DMS79 (cell line): Measurements from ENCODE around the gene GLT6D1.
"Not testable (repeated sequence)": the region's sequence is repeated elsewhere in the genome, so short reads cannot be mapped to it uniquely, and the experiment has no call there.

Source experiments
- DNase-seq: peaks from one replicate; lab custom pipeline; 2025; lab: John Stamatoyannopoulos, UW

Gene GLT6D1, protein sequence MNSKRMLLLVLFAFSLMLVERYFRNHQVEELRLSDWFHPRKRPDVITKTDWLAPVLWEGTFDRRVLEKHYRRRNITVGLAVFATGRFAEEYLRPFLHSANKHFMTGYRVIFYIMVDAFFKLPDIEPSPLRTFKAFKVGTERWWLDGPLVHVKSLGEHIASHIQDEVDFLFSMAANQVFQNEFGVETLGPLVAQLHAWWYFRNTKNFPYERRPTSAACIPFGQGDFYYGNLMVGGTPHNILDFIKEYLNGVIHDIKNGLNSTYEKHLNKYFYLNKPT

DNA sequence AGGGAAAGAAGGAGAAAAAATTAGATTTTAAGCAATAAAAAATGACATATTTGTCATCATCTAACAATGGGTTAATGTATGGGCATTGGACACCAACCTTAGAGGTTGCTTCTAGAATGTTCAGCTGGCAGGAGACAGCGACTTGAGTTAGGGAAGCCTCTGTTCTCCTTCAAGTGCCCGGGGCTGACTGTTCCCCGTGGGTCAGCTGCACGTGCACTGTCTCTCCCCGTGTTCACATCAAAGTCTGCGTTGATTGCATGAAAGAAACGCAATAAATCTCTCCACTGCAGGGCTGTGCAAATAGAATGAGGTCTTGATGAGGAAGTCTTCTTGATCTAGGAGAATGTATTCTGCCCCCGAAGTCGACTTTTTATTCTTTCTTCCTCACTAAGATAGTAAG is at the start of gene GLT6D1:
Gene GLT6D1 (minus strand): TSS at position 345 of the 400 bp plus-strand sequence. CDS start 353 bp downstream, outside the sequence.
- no peak for DNase-seq

DNA sequence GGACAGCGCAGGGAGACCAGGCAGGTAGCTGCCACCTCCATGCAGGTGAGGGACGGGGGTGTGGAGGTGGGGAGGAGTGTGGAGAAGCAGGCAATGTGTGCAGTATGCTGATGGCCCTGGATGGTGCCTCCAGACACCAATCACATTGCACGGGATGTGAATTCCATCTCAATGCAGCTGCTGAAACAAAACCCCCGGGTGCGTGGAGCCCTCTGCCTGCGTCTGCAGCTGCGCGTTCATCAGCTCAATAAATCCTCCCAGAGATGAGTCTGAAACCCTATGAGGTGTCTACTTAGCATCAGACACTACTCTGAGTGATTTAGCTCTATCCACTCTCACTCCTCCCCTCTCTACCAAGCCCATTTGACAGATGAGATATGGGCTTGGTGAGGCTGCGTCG is 49.7 kb upstream of the GLT6D1 start:
- DNase-seq = no peak

DNA sequence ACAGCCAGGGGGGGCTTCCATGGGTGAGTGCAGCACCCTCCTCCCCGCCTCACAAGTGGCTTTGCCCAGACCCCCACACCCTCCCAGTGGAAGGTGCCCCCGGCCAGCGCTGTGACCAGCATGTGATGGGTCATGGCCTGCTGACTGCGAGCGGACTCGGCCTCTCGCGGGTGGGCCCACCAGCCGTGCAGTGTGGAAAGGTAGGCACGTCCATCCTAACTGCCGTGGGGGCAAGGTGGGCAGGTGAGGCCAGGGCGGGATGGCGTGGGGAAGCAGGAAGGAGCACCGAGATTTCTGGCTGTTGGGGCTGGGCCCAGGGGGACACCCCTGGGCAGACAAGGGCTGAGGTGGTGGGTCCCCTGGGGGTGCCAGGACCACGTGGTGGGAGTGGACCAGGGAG is 47.9 kb upstream of the GLT6D1 start:
- no peak for DNase-seq

DNA sequence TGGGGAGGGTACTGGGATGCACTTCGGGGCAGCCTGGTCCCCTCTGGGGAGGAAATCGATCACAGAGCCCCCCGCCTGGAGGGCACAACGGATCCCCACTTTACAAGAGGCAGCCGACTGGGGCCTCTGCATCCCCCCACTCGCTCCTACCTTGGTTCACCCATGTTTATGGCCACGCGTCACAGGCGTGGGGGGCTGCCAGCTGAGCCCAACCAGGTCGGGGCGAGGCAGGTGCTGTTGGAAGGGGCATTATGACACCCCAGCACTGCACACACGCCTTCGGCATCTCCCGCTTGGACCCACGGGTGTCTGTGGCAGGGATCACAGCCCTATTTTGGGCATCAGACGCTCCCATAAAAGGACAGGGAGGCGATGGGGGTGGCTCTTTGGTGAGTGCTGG is 45.4 kb upstream of the GLT6D1 start:
- DNase-seq = no peak

DNA sequence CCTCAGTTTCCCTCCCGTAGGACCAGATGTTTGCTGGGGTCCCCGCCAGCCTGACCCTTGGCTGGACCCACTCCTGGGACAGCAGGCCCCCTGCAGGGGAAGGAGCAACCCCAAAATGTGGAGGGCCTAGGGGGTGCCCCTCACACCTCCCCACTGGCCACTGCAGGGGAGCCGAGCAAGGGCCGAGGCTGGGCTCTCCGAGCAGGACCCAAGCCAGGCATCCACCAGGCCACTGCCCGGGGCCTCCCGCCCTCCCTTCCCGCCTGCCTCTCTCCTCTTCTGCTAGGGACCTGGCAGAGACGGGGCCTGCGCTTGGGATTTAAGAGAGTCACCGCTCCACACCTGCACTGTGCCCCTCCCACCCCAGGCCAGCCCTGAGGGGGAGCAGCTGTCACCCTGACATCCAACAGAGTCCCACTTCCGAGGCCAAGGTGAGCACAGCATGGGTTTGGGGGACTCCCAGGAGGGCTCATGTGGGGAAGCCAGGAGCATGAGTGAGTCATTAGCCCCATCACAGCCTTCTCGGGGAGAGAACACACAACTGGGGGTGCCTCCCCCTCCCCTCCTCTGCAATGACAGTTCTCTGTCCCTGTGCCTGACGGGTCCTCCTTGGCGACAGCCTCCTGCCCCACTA is 44.2 kb upstream of the GLT6D1 start:
- no peak for DNase-seq

DNA sequence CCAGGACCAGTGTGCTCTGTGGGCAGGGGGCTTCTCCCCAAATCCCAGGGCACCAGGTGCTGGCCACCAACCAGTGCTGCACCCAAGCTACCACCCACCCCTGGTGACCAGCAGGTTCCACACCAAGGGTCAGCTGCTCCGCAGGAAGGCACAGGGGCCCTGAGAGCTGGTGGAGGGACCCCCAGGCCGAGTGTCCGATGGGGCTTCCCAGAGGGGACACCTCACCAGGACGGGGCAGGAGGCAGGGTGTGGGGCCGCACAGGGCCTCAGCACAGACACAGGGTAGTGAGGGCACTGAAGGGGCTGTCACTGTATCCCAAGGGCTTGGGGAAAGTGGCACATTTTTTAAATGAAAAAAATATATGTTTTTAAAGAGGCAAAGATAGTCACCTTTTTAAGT is 41.8 kb upstream of the GLT6D1 start:
- DNase-seq = no peak

DNA sequence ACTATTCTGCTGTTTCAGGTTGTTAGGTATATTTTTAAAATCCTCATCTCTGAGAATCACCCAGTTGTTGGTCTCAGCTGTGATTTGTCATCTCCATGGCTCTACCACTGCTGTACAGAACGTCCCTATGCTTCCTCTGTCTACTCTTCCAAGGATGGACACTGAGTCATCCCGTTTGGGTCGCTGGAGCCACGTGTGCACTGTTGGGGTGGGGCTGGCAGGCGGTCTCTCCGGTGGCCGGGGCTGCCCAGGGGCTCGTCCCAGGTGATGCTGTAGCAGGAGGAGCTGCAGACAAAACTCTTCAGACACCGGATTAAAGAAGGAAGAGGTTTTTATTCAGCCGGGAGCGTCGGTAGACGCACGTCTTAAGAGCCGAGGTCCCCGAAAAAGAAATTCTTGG is 40.7 kb upstream of the GLT6D1 start:
- no peak for DNase-seq

DNA sequence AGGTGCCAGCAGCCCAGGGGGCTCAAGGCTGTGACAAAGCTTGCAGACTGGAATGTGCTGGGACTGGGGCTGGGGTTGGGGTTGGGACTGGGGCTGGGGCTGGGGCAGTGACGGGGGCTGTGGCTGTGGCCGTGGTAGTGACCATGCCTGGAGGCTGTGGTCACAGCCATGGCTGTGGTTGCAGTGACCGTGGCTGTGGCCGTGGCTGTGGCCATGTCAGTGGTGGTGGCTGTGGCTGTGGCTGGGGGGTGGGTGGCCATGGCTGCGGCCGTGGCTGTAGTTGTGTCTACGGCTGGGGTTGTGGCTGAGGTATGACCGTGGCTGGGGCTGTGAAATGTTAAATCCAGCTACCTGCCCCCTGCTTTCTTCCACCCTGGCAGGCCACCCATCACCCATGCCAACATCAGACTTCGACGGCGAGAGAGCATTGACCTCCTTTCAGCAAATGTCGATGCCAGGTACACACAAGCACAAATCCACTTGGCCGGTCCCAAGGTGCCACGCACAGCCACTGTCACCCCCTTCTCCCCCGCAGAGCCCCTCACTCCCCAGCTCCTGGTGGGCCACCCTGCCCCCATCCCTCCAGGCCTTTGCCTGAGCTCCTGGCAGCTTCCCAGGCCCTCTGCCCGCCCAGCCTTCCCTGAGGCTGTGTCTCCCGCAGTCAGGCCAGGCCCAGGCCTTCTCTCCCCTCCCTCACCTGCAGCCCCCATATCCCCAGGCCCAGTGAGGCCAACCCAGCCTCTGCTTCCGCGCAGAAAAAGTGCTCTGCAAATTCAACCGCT is 39.1 kb upstream of the GLT6D1 start:
- no peak for DNase-seq

DNA sequence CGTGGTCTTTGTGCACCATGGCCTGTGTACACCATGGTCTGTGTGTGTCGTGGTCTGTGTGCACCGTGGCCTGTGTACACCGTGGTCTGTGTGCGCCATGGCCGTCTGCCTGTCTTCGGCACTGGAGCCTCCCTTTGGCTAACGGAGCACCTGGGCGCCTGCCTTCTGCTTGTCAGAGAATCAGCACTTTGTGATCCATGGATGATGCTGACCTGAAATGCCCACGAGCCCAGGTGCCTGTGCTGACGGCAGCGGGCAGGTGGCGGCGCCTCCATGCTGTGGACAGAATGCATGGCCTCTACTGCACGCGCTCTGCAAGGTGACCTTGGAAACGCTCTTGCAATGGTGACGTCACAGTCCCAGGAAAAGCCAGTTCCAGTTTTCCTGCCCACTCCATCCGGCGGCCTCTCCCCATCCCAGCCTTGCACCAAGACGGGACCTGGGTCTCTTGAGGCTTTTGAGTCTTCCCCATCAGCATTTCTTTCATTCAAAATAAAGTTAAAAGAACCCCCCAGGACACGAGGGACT is 38.4 kb upstream of the GLT6D1 start:
- DNase-seq = no peak

DNA sequence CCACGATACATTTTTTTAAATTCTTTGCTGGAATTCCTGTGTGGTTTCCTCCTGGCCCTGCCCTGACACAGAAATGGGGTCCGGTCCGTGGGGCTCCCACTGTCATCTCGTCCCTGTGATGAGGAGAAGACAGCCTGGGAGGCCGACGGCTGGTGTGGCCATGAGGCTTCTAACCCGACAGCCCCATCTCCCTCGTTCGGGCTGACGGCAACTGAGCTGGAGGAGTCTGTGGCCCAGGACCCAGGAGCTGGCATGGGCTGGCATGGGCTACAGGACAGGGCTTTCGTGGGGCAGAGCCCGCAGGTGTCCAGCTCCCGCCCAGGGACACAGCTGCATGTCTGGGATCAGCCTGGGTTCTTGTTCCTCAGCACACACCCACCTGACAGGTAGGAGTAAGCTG is 37.6 kb upstream of the GLT6D1 start:
- DNase-seq = no peak

DNA sequence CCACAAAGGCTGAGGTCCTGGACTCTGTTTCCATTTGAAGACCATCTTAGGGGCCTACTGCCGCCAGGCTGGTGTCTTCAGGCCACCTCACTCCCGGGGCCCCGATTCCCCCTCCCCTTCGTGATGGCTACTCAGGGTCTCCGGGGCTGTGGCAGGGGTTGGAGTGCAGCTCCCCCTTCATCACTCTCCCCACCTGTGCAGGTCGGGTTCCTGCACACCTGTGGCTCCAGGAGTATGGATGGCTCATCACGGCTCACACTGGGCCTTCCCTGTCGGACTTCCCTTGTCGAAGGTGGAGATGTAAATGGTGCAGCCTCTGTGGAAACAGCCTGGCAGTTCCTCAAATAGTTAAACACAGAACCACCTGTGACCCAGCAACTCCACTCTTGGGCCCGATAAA is 35.6 kb upstream of the GLT6D1 start:
- no peak for DNase-seq

DNA sequence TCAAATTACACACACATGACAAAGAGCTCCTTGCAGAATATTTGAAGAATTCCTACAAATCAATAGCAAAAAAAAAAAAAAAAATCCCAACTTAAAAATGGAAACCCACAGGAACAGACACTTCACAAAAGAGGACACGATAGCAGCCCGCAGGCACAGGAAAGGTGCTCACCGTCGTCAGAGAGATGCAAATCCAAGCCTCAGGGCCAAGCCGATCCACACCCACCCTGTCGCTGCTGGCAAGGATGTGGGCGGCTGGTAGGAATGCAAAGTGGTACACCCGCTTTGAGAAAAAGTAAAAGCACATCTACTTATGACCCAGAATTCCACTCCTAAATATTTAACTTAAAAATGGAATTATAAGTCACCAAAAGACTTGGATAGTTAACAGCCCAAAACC is 34.6 kb upstream of the GLT6D1 start:
- DNase-seq = no peak

DNA sequence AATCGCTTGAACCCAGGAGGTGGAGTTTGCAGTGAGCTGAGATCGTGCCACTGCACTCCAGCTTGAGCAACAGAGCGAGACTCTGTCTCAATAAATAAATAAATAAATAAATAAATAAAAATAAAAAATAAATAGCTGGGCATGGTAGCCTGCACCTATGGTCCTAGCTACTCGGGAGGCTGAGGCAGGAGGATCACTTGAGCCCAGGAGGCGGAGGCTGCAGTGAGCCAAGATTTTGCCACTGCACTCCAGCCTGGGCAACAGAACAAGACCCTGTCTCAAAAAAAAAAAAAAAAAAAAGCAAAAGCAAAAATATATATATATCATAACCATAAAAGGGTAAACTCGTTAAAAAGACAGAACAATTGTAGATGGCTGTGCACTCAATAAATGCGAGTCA is 33.4 kb upstream of the GLT6D1 start:
- not testable (repeated sequence) for DNase-seq

DNA sequence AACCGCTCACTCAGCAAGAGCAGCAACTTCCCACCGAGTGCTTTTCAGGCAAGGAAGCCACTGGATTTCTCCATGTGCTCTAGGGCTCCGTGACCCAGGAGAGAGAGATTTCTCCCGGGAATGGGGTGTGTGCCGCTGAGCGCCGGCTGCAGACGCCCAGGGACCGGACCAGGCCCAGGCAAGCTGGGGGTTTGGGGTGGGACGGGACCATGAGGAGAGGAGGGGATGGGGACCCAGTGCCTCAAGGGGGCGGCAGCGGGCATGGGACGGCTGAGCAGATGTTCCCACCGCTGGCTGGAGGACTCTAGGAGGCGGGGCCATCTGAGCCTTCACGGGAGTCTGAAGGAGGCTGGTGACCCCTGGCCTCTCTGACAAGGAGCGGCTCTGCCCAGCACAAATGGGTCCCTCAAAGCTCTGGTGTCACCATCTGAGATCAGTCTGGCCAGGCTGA is 32.3 kb upstream of the GLT6D1 start:
- DNase-seq = no peak

DNA sequence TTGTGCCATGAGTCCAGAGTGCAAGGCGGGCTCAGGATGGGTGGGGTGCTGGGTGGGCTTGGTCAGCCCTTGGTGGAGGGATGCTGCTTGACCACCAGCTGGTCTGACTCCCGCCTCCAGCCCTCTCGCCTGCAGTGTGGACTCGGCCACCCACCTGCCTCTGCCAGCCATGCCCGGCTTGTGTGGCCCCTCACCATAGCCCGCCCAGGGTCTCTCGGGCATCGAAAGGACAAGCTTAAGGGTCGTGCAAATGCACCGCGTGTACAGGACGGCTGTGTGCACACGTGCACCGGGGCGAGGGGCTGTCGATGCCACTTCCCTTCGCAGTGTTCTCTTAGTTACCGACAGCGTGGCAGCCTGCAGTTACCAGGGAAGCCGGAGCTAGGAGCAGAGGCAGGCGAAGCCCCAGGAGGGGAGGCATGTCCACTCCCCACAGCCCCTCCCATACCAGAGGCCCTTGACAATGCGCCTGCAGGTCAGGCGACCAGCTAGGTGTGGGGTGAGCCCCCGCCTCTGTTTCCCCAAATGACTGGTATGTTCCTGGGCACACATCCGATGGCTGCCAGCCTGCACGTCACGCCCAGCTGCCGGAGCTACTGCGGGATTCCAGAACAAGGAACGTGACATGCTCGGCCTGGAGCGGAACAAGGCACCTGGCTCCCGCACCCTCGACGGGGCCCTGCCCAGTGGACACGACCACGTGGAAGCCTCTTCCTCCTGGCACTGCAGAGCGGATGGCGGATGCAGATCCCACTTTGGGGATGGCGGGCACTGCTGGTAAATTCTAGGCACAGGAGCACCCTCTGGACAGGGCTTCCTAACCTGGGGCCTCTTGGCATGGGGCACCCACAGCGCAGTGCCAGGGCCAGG is 31.6 kb upstream of the GLT6D1 start:
- no peak for DNase-seq

DNA sequence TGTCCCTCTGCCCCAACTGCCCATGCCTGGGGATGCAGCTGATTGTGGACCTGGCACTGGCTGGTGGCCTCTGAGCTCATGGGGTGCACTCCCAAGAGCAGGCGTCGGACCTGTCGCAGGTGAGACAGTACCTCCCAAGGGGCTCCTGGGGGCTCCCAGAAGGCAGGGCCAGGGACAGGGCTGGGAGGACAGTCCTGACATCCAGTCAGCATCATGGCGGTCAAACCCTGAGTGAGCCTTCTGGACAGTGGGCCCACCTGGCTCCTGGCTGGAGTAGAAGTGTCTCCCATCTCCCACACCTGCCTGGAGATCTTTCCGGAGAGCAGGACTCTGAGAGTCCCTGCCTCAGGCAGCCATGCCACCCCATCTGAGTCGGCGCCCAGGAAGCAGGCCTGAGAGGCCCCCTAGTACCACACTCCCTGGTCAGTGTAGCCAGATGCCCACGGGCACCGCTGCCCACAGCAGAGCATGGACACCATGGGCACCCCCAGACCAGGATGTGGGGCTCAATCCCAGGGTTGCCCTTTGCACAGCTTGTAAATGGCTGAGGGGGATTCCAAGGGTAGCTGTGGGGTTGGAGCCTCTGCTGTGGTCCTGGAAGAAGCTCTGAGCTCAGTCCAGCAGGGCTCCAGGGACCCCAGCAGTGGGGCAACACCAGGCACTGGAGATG is 30.4 kb upstream of the GLT6D1 start:
- DNase-seq = no peak

DNA sequence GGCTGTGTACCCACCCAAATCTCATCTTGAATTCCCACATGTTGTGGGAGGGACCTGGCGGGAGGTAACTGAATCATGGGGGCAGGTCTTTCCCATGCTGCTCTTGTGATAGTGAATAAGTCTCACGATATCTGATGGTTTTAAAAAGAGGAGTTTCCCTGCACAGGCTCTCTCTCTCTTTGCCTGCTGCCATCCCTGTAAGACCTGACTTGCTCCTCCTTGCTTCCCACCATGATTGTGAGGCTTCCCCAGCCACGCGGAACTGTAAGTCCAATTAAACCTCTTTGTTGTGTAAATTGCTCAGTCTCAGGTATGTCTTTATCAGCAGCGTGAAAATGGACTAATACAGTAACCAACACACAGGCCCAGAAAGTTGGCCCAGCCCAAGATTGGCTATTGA is 29.7 kb upstream of the GLT6D1 start:
- not testable (repeated sequence) for DNase-seq

DNA sequence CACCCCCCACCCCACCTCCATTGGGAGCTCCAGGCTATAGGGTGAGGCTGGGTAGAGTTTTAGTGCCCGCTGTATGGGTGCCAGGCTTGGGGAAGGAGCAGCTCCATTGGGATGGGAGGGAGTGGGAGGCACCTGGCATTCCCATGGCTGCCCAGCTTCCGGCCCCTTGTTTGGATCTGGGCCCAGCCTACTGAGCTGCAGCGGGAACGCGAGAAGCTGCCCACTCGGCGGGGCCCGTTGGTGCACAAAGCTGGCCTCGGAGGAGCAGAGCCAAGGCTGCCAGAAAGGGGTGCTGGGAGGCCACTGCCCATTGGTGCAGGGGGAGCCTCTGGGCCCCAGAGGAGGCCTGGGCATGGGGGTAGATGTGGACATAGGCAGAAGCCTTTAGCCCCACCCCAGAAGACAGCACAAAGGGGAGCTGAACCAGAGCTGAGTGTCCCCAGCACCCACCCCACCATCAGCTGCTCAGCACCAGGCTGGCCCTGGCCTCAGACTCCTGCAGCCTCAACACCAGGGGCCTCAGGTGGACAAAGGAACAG is 28.2 kb upstream of the GLT6D1 start:
- DNase-seq = no peak

DNA sequence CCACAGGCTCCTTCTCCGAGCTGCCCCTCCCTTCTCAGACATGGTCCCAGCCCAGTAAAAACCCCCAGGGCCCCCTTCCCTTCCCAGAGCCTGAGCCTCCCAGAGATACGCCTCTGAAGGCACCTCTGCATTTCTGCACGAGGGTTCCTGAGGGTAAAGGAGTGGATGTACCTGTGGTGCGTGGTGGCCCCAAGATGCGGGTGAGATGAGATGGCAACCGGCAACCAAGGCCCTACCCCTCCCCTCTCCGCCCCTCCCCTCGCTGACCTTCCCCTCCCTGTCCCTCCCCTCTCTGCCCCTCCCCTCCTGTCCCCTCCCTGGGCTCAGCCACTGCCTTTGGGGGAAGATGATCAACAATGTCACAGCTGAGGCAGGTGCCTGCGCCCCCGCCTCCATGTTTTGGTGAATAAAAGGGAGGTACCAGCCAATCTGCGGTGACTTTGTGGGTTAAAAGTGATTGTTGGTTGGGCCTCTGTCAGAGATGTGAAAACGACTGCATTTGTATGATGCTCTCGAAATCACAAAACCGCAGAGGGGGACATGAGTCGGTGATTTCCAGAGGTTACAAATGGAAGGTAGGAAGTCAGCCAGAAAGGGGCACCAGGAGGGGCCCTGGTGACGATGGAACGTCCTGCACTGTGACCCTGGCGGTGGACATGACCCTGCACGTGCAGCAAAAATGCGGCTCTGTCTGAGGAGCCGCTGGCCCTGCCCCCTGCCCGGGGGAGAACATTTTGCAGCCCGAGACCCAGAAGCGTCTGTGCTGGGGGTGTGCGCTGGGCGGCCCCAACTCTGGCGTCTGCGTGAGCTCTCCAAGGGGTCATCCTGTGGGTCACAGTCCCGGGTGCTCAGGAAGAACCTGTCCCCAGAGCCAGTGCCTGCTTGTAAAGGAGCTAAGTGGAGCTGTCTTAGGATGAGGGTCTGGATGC is 27.5 kb upstream of the GLT6D1 start:
- no peak for DNase-seq

DNA sequence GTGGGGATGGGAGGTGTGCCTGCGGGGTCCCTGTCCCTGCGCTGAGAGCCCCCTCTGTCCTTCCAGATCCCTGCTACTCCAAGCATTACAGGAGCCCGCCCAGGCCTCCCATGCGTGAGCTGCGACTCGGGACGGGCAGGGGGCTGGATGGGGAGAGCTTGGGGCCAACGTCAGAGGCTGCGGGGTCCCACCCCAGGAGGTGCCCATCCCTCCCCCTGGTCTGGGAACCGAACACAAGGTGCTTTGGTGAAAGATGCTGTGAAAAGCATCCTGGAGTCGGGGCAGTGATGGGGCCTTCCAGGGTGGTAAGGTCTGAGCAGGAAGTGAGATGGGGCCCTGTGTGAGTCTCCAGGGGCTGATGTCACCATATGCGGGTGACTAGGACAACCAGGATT is 26.5 kb upstream of the GLT6D1 start:
- DNase-seq = no peak
